HCT116 (cell line): ENCODE results near the gene ABHD16A. TPM values are rescaled to one million over a fixed set of nuclear protein-coding genes. Genes with fewer than 3 reads are reported as not detected.

ENCODE experiments used
- ATAC-seq: fragments of 200-7000 bp; cut with Tn5 transposase; 2 replicates; pipeline ENCODE4 v1.9.1; 2020; ENCODE audit warnings: mild to moderate bottlenecking, moderate library complexity
- BruUV-seq: library from RNA; stranded (reverse); fragments of 400-500 nt; replicated peaks from 2 replicates; lab custom pipeline; 2021; lab: Mats Ljungman, UMichigan
- CTCF ChIA-PET: fragments of 300-600 bp; sonication (Branson Sonifier 250); formaldehyde crosslinking; loops from one replicate; lab custom pipeline; 2021; ENCODE audit warnings: antibody characterized with exemption; lab: Charles Lee
- POLR2A ChIA-PET: fragments of 300-600, 350-600 bp; sonication (Branson Sonifier 250); formaldehyde crosslinking; loops from one replicate; lab custom pipeline; 2021; ENCODE audit warnings: antibody characterized with exemption; lab: Charles Lee
- RAD21 ChIA-PET, 2 experiments: fragments of 300-600 bp; sonication (Branson Sonifier 250); formaldehyde crosslinking; loops; one replicate each; lab custom pipeline; 2023; ENCODE audit warnings: low total read pairs in 2 of 2; ENCODE audit not compliant: uncharacterized antibody in 2 of 2, unreplicated experiment in 2 of 2, low non-redundant PET in 1 of 2; lab: Charles Lee
- DNase-seq: peaks from one replicate; pipeline ENCODE4 v3.0.0-alpha.2; 2010; ENCODE audit warnings: low read depth, low spot score
- H2AFZ ChIP-seq: fragments of 200-600 bp; shearing (Covaris generic), sonication (generic); 2 replicates; pipeline ENCODE4 v1.6.1; 2017; ENCODE audit warnings: low read depth, mixed run types, mixed read lengths, antibody characterized with exemption, low read length; ENCODE audit not compliant: poor library complexity, severe bottlenecking
- H3K27ac ChIP-seq: 2 replicates; pipeline ENCODE4 v1.5.1; 2012; ENCODE audit warnings: low read depth, low read length
- H3K27me3 ChIP-seq: fragments of 200-600 bp; sonication (generic); 2 replicates; pipeline ENCODE4 v1.6.1; 2016; ENCODE audit warnings: mixed run types, low read length, mixed read lengths; ENCODE audit not compliant: insufficient read depth
- H3K36me3 ChIP-seq, 2 experiments: fragments of 200-500 bp in 1 of 2; fragments of 200-600 bp in 1 of 2; sonication (Bioruptor generic) in 1 of 2; sonication (generic) in 1 of 2; 2 replicates each; pipeline versions ENCODE4 v1.5.1 to v1.6.1; 2014 to 2016; ENCODE audit warnings: low read length in 2 of 2, inconsistent platforms in 1 of 2, mixed read lengths in 1 of 2, mixed run types in 1 of 2; ENCODE audit not compliant: insufficient read depth in 2 of 2, control insufficient read depth in 1 of 2
- H3K4me1 ChIP-seq, 2 experiments: fragments of 200-600 bp in 1 of 2; sonication (generic) in 1 of 2; 2 replicates each; pipeline versions ENCODE4 v1.5.1 to v1.6.1; 2012 to 2017; ENCODE audit warnings: low read length in 2 of 2, inconsistent platforms in 1 of 2, mild to moderate bottlenecking in 1 of 2, mixed read lengths in 1 of 2, mixed run types in 1 of 2, moderate library complexity in 1 of 2; ENCODE audit not compliant: insufficient read depth in 2 of 2, control insufficient read depth in 1 of 2
- H3K4me2 ChIP-seq: fragments of 200-600 bp; sonication (generic); 2 replicates; pipeline ENCODE4 v1.6.1; 2017; ENCODE audit warnings: mixed run types, low read length, mixed read lengths
- H3K4me3 ChIP-seq, 2 experiments: fragments of 200-600 bp in 1 of 2; sonication (generic) in 1 of 2; replicated peaks in 1 of 2; 2 replicates each; pipeline ENCODE4 v1.5.1; 2011 to 2016; ENCODE audit warnings: low read length in 2 of 2, control low read depth in 1 of 2, low read depth in 1 of 2, mild to moderate bottlenecking in 1 of 2, mixed read lengths in 1 of 2, mixed run types in 1 of 2
- H3K79me2 ChIP-seq: fragments of 200-600 bp; sonication (generic); 2 replicates; pipeline ENCODE4 v1.6.1; 2017; ENCODE audit warnings: mild to moderate bottlenecking, mixed run types, low read length, moderate library complexity, mixed read lengths; ENCODE audit not compliant: insufficient read depth
- H3K9ac ChIP-seq: fragments of 200-600 bp; sonication (generic); 2 replicates; pipeline ENCODE4 v1.6.1; 2016; ENCODE audit warnings: low read length, mixed read lengths
- H3K9me2 ChIP-seq: fragments of 200-600 bp; sonication (generic), shearing (Covaris generic); 2 replicates; pipeline ENCODE4 v1.6.1; 2017; ENCODE audit warnings: mixed run types, mild to moderate bottlenecking, moderate library complexity; ENCODE audit not compliant: insufficient read depth
- H3K9me3 ChIP-seq, 2 experiments: fragments of 200-500 bp in 1 of 2; fragments of 200-600 bp in 1 of 2; sonication (Bioruptor generic) in 1 of 2; sonication (generic) in 1 of 2; 2 replicates each; pipeline ENCODE4 v1.6.1; 2014 to 2017; ENCODE audit warnings: low read length in 2 of 2, mixed read lengths in 2 of 2, inconsistent platforms in 1 of 2, low read depth in 1 of 2, mild to moderate bottlenecking in 1 of 2, mixed run types in 1 of 2, moderate library complexity in 1 of 2; ENCODE audit not compliant: control insufficient read depth in 1 of 2, insufficient read depth in 1 of 2
- H4K20me1 ChIP-seq: fragments of 200-600 bp; sonication (generic), shearing (Covaris generic); 2 replicates; pipeline ENCODE4 v1.6.1; 2017; ENCODE audit warnings: mixed run types, mild to moderate bottlenecking, moderate library complexity; ENCODE audit not compliant: insufficient read depth
- CTCF ChIP-seq, 3 experiments: fragments of 200-600 bp in 1 of 3; sonication (generic) in 1 of 3; IDR thresholded peaks in 2 of 3; conservative IDR thresholded peaks in 1 of 3; 2 replicates each; pipeline ENCODE4 v1.5.1; 2012 to 2017; ENCODE audit warnings: low read depth in 2 of 3, low read length in 2 of 3, antibody characterized with exemption in 1 of 3, borderline replicate concordance in 1 of 3, control low read depth in 1 of 3, mild to moderate bottlenecking in 1 of 3, mixed read lengths in 1 of 3, mixed run types in 1 of 3, moderate library complexity in 1 of 3; ENCODE audit not compliant: insufficient read depth in 1 of 3
- ELF1 ChIP-seq: IDR thresholded peaks from 2 replicates; pipeline ENCODE4 v1.6.1; 2012; ENCODE audit warnings: low read depth, borderline replicate concordance
- EZH2phosphoT487 ChIP-seq: fragments of 200-600 bp; IDR thresholded peaks from 2 replicates; pipeline ENCODE4 v1.6.1; 2018; ENCODE audit warnings: antibody characterized with exemption, borderline replicate concordance
- FOSL1 ChIP-seq: IDR thresholded peaks from 2 replicates; pipeline ENCODE4 v1.6.1; 2012; ENCODE audit warnings: low read depth
- JUND ChIP-seq: IDR thresholded peaks from 2 replicates; pipeline ENCODE4 v1.6.1; 2012
- POLR2AphosphoS5 ChIP-seq: IDR thresholded peaks from 2 replicates; pipeline ENCODE4 v1.6.1; 2011; ENCODE audit warnings: mild to moderate bottlenecking, low read depth, low read length, moderate library complexity
- RAD21 ChIP-seq: IDR thresholded peaks from 2 replicates; pipeline ENCODE4 v1.6.1; 2012; ENCODE audit warnings: low read depth, mild to moderate bottlenecking
- REST ChIP-seq: IDR thresholded peaks from 2 replicates; pipeline ENCODE4 v1.6.1; 2012; ENCODE audit warnings: low read depth
- SIN3A ChIP-seq: IDR thresholded peaks from 2 replicates; pipeline ENCODE4 v1.6.1; 2012; ENCODE audit warnings: low read depth
- SP1 ChIP-seq: IDR thresholded peaks from 2 replicates; pipeline ENCODE4 v1.6.1; 2012; ENCODE audit warnings: low read depth
- SRF ChIP-seq: IDR thresholded peaks from 2 replicates; pipeline ENCODE4 v1.6.1; 2012; ENCODE audit warnings: low read depth
- TCF7L2 ChIP-seq: IDR thresholded peaks from 2 replicates; pipeline ENCODE4 v1.7.0; 2011; ENCODE audit warnings: borderline replicate concordance, inconsistent platforms; ENCODE audit not compliant: insufficient read depth, insufficient read length; ENCODE audit errors: extremely low read depth
- YY1 ChIP-seq: IDR thresholded peaks from 2 replicates; pipeline ENCODE4 v1.6.1; 2011; ENCODE audit warnings: low read length, low read depth, moderate library complexity, mild to moderate bottlenecking; ENCODE audit not compliant: insufficient replicate concordance; ENCODE audit errors: extremely low read depth
- ZNF274 ChIP-seq: fragments of 200-500 bp; sonication (Bioruptor generic); IDR thresholded peaks from 2 replicates; pipeline ENCODE4 v1.6.1; 2014; ENCODE audit warnings: mild to moderate bottlenecking, low read depth, low read length, inconsistent platforms
- intact Hi-C: fragments of 100-400 bp; cut with micrococcal nuclease; formaldehyde crosslinking; loops from 2 replicates; pipeline ENCODE4 v1.10.0; 2022
- total RNA-seq: library from RNA; stranded (reverse); gene quantifications from one replicate; pipeline ENCODE4 v1.2.1, GENCODE V29; 2021; ENCODE audit not compliant: unreplicated experiment
- TF ChIP-seq, protein P1 (sequence below): IDR thresholded peaks from 2 replicates; pipeline ENCODE4 v1.6.1; 2012

ABHD16A gene
- total RNA-seq, 1 experiment from 2014 or later = 32.4 TPM

GRCh38 chr6:31725502-31726350 lies 22.6 kb upstream of the ABHD16A start:
- Histone ChIP-seq H3K4me2 (no peak overlapping the region), H3K9ac (no peak overlapping the region), H3K27me3 (no peaks in the 10 kb centered on the region), H3K4me3 (no peak overlapping the region), H3K79me2 (no peaks in the 10 kb centered on the region), H3K36me3 (peaks cover 3% of the 10 kb centered on the region in 2 experiments; a peak in 1 of 4 replicates), H3K9me2 (no peaks in the 10 kb centered on the region), H2AFZ (no peak overlapping the region), H3K4me1 (peaks cover 6 to 29% of the 10 kb centered on the region in 2 experiments; a peak in 3 of 4 replicates), H3K9me3 (no peaks in the 10 kb centered on the region), H4K20me1 (no peaks in the 10 kb centered on the region), H3K27ac (no peak overlapping the region)
- POLR2A ChIA-PET = interaction anchor here (0.5 kb wide), 1 partner anchor 10 kb away, joined by 3 read pairs; no protein-coding TSS in a partner anchor
- CTCF ChIA-PET = no interaction called here
- DNase-seq = no peak
- no peak for TF ChIP-seq SP1
- TF ChIP-seq EZH2phosphoT487 = no peak
- no peak for TF ChIP-seq ZNF274
- TF ChIP-seq FOSL1 = no peak
- TF ChIP-seq CTCF (IDR thresholded peaks at IDR 0.05 in 2 of 3, conservative IDR thresholded peaks at IDR 0.05 in 1 of 3; ENCODE audit: borderline replicate concordance in 1 of 3, insufficient read depth in 1 of 3, low read depth in 2 of 3, low read length in 2 of 3) = no peak
- TF ChIP-seq TCF7L2 = no peak
- TF ChIP-seq, protein P1, sequence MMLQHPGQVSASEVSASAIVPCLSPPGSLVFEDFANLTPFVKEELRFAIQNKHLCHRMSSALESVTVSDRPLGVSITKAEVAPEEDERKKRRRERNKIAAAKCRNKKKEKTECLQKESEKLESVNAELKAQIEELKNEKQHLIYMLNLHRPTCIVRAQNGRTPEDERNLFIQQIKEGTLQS = no peak
- TF ChIP-seq RAD21 = no peak
- TF ChIP-seq JUND = no peak
- TF ChIP-seq REST = no peak
- no peak for TF ChIP-seq POLR2AphosphoS5
- TF ChIP-seq YY1 = no peak
- TF ChIP-seq ELF1 = no peak
- TF ChIP-seq SIN3A = no peak
- TF ChIP-seq SRF = no peak
- BruUV-seq = no TSS peak
- no peak for ATAC-seq
- intact Hi-C loops = no loop called here
- RAD21 ChIA-PET = no interaction called here
